Heart left ventricle (tissue), 13 donors: ENCODE results near the gene TXNDC11.

Source experiments
- POLR2A ChIP-seq, 2 donors: fragments of 450-650 bp; IDR thresholded peaks; one replicate each; pipeline ENCODE4 v1.6.1; 2017; ENCODE audit warnings: antibody characterized with exemption in 2 of 2, mild to moderate bottlenecking in 2 of 2, moderate library complexity in 2 of 2
- TF ChIP-seq, protein P1 (sequence below), 12 donors: fragments of 200-600 bp; sonication (generic) in 4 of 12; IDR thresholded peaks; one replicate each; pipeline versions ENCODE4 v1.5.0 to v1.8.0; 2018 to 2022; ENCODE audit warnings: antibody characterized with exemption in 12 of 12, mild to moderate bottlenecking in 5 of 12
- donor health status: ischemic (EF 13 %, LVEDD 7.1; RV severe dilation, severe dysfunction).
- donor health status: DM: no; HTN: yes; CAD: no.
- donor health status: DM: no; HTN: no; CAD: no.
- donor health status: ischemic (EF 25% LVEDD 6.9; RV normal size, moderate dysfunction).
- donor health status: ischemic (EF 25% LVEDD 5.7; RV mildly dilated, moderate dysfunction).
- donor health status: ischemic (EF 35%, LVEDD 5.7; RV mildly dilated, moderate dysfunction).
- donor health status: nonischemic (EF 11% LVEDD 7.7; RV severe dilation, severe dysfunction).
- donor health status: DM: yes; HTN: yes; CAD: no.
- donor health status: PGD.
- donor health status: ischemic (EF 29% LVEDD 5.4; RV normal size, mild dysfunction).
- donor health status: nonischemic (EF 23%, LVEDD 6.1; RV moderate dilation, normal function).

DNA sequence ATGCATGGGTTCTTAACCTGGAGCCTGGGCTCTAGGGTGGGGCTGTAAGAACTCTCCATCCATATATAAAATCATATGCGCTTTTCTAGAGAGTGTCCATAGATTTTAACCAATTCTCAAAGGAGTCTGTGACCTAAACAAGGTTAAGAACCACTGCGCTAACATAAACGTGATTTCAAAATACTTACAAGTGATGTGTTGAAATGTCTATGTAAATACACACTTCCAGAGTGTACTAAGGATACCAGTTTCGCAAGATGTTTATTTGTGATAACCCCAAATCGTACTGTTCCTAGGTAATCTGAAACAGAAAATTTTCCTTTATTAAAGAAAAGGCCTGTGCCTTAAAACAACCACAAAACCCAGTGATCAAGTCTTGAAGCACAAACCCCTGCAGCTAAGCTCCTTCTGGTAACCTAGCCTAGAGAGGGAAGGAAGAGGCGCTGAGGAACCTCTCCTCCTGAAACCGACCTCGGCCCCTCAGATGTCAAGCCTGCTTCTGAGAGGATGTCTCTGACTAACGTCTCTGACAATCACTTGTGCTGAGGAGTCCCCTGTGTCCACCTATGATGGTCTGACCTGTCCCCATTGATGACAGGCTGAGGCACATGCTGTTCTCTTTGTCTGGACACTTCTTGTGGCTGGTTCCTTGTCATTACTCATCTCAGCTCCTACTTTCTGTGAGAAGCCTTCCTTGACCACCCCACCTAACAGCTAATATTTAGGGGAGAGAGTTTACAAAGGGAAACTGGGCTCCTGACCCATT is 42.2 kb downstream of the TXNDC11 start:
- TF ChIP-seq POLR2A (IDR thresholded peaks at IDR 0.05): no peak
- TF ChIP-seq, protein P1, sequence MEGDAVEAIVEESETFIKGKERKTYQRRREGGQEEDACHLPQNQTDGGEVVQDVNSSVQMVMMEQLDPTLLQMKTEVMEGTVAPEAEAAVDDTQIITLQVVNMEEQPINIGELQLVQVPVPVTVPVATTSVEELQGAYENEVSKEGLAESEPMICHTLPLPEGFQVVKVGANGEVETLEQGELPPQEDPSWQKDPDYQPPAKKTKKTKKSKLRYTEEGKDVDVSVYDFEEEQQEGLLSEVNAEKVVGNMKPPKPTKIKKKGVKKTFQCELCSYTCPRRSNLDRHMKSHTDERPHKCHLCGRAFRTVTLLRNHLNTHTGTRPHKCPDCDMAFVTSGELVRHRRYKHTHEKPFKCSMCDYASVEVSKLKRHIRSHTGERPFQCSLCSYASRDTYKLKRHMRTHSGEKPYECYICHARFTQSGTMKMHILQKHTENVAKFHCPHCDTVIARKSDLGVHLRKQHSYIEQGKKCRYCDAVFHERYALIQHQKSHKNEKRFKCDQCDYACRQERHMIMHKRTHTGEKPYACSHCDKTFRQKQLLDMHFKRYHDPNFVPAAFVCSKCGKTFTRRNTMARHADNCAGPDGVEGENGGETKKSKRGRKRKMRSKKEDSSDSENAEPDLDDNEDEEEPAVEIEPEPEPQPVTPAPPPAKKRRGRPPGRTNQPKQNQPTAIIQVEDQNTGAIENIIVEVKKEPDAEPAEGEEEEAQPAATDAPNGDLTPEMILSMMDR (IDR thresholded peaks at IDR 0.05): no peak
